ENCODE data around the gene IL12RB1.
"Not testable (repeated sequence)": the region's sequence is repeated elsewhere in the genome, so short reads cannot be mapped to it uniquely, and the experiment has no call there.

The IL12RB1 gene

GRCh38 chr19:18110609-18111232 is 24.0 kb upstream of the IL12RB1 start:
- DNase-seq = no peak

GRCh38 chr19:18109733-18110608 is 23.2 kb upstream of the IL12RB1 start:
- DNase-seq = no peak

- no peak for DNase-seq
Observed at GRCh38 chr19:18109341-18109732, 22.6 kb upstream of the IL12RB1 start.

- DNase-seq = no peak
Observed at GRCh38 chr19:18108897-18109296, 22.2 kb upstream of the IL12RB1 start.

- no peak for DNase-seq
Observed at GRCh38 chr19:18107235-18107634, 20.5 kb upstream of the IL12RB1 start.

- not testable (repeated sequence) for DNase-seq
Observed at GRCh38 chr19:18105259-18105658, 18.5 kb upstream of the IL12RB1 start.

GRCh38 chr19:18104793-18105131 is 18.0 kb upstream of the IL12RB1 start:
- DNase-seq = no peak

- DNase-seq = no peak
Observed at GRCh38 chr19:18102916-18103542, 16.3 kb upstream of the IL12RB1 start.

GRCh38 chr19:18101268-18101667 is 14.5 kb upstream of the IL12RB1 start:
- DNase-seq = no peak

GRCh38 chr19:18100710-18101109 is 14.0 kb upstream of the IL12RB1 start:
- DNase-seq = no peak

- DNase-seq = no peak
Observed at GRCh38 chr19:18099623-18099995, 12.9 kb upstream of the IL12RB1 start.

- no peak for DNase-seq
Observed at GRCh38 chr19:18098891-18099622, 12.3 kb upstream of the IL12RB1 start.

- no peak for DNase-seq
Observed at GRCh38 chr19:18097993-18098890, 11.5 kb upstream of the IL12RB1 start.

- no peak for DNase-seq
Observed at GRCh38 chr19:18097217-18097992, 10.7 kb upstream of the IL12RB1 start, which contains the start of gene MAST3. TSS of gene MAST3 (plus strand) at chr19:18097778. CDS start at chr19:18097793, 15 bp downstream.

GRCh38 chr19:18096258-18096657 is 9.5 kb upstream of the IL12RB1 start:
- no peak for DNase-seq

GRCh38 chr19:18093439-18094161 is 6.9 kb upstream of the IL12RB1 start:
- DNase-seq = no peak

GRCh38 chr19:18091217-18091608 is 4.5 kb upstream of the IL12RB1 start:
- DNase-seq = no peak

GRCh38 chr19:18090545-18091216 is 3.9 kb upstream of the IL12RB1 start:
- DNase-seq = no peak

- DNase-seq = no peak
Observed at GRCh38 chr19:18089726-18090125, 3.0 kb upstream of the IL12RB1 start.

GRCh38 chr19:18089096-18089541 is 2.4 kb upstream of the IL12RB1 start:
- not testable (repeated sequence) for DNase-seq

Measured in NCI-H1436 treated with DMSO at 0.1 percent for 48 hours (cell line).